ENCODE data around the gene INPP1.
"Not testable (repeated sequence)": the region's sequence is repeated elsewhere in the genome, so short reads cannot be mapped to it uniquely, and the experiment has no call there.

Gene INPP1, protein sequence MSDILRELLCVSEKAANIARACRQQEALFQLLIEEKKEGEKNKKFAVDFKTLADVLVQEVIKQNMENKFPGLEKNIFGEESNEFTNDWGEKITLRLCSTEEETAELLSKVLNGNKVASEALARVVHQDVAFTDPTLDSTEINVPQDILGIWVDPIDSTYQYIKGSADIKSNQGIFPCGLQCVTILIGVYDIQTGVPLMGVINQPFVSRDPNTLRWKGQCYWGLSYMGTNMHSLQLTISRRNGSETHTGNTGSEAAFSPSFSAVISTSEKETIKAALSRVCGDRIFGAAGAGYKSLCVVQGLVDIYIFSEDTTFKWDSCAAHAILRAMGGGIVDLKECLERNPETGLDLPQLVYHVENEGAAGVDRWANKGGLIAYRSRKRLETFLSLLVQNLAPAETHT

DNA sequence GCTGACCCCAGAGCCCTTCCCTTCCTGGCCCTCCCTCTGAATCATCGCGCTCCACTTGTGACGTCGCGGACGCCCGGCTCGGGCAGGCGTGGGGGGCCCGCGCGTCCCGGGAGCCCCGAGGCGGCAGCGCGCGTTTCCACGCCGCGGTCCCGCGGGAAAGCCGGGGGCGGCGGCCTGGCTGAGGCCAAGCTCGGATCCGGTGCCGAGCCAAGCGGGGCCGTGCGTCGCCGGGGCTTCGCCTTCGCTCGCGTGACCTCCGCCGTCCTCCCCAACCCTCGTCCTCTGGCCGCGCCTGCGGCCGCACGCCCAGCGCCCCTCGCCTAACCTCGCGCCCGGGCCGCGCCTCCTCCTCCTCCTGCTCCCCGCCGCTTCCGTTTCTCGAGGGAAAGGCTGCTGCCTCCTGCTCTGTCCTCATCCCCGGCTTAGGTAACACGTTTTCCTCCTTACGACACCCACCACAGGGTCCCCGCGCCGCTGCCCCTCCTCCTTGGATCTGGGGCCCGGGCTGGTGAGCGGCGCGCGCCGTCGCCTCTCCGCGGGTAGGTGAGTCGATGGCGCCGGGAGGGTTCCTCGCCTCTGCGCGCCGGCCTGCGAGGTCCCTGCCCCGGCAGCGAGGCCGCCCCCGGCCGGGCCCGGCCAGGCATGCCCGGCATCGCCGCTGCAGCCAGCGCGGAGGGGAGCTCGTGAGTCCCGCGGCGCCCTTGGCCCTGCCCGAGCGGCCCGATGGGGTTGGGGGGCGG lies at the start of gene INPP1:
TSS of gene INPP1 (plus strand) at position 54 of the 740 bp plus-strand sequence. CDS start 16,514 bp downstream, outside the sequence.
- DNase-seq: peak; percentile 83

DNA sequence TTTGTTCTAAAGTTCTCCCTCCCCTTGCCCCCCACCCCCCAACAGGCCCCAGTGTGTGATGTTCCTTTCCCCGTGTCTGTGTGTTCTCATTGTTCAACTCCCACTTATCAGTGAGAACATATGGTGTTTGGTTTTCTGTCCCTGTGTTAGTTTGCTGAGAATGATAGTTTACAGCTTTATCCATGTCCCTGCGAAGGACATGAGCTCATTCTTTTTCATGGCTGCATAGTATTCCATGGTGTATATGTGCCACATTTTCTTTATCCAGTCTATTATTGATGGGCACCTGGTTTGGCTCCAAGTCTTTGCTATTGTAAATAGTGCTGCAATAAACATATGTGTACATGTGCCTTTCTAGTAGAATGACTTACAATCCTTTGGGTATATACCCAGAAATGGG lies 45.5 kb upstream of the INPP1 start:
- DNase-seq: not testable (repeated sequence)

DNA sequence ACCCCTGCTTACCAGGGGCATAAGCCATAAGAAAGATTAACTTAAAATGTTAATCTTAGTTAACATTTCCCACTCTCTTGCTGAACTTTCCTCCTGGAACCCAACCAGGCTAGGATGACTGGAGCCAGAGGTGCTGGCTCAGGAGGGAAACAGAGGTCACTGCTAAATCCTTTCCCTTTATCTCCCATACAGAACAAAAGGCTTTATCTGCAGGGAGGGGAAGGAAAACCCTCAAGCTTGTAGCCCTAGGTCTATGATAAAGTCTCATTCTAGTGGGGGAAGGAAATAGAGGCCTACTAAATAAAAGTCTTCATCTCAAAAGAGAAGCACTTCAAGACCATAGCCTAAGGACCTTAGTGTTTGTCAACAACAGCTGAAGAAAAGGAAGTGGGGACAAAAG lies 42.4 kb upstream of the INPP1 start:
- no peak for DNase-seq

DNA sequence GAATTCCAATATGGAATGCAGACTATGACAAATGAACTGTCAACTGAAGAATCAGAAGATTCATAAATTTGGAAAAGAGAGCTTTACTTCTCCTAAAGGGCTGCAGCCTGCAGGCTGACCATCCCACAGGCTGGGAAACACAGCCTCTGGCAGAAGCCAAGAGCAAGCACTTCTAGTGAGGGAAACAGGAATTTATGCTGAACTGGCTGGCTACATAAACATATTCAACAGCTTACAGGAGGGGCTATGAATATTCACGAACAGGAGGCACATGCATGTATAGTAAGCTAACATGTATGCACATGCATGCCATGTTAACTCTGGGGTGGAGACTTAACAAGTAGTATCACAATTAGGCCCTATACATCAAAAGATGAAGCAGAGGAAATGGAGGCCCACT lies 41.3 kb upstream of the INPP1 start:
- DNase-seq: no peak

DNA sequence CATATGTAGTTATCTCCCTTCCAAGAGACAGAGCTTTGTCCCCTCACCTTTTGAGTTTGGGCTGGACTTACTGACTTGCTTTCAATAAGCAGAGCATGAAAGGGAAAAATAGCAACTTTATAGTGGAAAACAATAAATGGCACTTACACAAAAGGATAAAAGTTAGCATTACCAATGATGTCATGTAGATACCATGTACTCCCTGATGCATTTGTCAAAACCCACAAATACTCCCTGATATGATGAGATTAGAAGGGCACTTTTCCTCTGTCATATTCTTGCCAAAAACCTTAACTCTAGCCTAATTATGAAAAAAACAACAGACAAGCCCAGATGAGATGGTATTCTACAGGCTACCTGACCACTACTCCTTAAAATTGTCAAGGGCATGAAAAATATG lies 39.7 kb upstream of the INPP1 start:
- peak; percentile 5 for DNase-seq

DNA sequence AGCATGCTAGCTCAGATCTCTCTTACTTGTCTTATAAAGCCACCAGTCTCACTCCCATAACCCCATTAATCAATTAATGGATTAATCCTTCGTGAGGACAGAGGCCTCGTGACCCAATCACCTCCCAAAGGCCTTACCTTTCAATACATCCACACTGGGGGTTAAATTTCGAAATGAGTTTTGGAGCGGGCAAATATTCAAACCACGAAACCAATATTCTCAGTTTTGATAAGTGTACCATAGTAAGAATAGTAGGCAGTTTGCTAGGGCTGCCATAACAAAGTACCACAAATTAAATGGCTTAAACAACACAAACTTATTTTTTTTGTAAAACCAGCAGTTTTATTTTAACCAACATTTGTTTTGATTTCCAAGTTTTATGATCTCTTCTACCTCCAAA lies 39.0 kb upstream of the INPP1 start:
- no peak for DNase-seq

DNA sequence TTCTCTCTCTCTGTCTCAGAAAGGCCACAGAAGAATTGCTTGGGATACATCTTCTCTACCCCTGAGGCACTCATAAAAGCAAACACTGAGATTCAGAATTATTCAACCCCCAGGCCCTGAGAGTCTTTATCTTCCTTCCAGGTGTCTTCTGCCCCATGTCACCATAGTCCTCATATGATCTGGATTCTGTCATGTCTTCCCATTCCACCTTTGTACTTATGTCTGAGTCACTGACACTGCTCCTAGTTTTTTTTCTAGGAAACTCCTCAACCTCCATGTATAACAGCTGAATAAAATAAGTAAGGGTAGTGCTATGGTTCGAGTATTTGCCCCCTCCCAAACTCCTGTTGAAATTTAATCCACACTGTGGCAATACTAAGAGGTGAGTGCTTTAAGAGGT lies 35.4 kb upstream of the INPP1 start:
- no peak for DNase-seq

DNA sequence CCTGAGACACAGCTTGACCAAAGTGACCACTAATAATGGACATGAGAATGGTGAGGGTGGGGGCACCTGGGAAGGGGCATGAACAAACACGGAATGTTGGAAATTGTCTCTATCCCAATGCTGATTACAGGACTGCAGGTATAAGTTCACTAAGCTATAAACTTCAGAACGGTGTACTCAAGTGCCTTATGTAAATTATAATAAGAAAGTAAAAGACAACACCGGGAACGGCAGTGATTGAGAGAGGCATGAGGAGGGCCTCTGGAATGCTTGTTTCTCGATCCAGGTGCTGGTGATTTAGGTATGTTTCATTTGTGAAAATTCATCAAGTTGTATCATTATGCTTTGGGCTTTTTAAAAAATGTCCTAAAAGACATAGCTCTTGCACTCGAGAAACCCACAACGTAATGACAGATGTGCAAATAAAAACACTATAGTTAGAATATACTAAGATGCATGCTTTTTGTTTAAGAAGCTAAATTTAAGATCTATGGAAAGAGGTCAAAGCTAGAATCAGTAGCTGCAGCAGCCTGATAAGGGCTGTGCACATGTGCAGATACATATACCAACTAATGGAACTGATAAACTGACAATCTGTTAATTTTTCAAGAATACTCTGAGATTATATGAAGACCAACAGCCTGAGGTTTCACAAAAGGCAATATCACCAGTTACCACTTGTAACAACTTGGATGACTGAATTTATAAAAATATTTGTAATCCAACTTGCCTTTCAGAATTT lies 31.3 kb upstream of the INPP1 start:
- no peak for DNase-seq

DNA sequence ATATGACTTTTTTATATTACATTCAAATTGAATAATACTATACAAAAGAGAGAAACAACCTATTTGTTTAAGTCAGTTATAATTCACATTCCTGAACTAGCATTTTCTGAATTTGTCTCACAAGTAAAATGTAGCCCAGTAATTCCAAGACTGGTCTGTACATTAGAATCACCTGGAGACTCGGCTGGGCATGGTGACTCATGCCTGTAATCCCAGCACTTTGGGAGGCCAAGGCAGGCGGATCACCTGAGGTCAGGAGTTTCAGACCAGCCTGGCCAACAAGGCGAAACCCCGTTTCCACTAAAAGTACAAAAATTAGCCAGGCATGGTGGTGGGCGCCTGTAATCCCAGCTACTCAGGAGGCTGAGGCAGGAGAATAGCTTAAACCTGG lies 30.8 kb upstream of the INPP1 start:
- DNase-seq: not testable (repeated sequence)

DNA sequence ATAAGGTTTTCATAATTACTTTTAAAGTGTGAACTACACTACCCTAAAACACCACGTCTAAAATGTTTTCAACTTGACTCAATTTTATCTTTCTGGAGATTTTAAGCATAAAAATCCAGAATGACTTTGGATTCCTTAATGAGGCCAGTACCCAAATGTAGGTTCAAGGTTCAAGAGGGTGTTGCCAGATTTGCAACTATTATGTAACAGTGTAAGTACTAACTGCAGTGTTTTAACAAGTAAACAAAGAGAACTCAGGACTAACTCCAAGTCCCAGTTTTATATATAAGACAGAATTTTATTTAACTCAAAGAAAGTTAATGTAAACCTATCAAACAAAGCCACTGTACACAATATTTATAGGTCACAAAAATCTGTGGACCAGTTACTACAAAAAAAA lies 29.5 kb upstream of the INPP1 start:
- no peak for DNase-seq

DNA sequence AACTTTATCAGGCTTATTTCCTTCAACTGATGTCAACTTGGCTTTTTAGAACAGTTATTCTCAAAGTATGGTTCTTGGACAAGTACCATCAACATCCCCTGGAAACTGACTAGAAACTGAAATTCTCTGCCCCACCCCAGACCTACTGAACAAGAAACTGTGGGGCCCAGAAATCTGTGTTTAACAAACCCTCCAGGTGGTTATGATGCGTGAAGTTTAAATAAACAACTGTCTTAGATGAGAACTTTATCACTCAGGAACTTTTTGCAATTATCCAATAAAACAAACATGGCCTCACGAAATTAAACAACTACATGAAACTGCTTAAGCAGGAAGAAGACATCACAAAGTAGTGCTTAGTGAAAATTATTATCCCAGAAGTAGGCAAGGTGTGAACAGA lies 28.1 kb upstream of the INPP1 start:
- no peak for DNase-seq

DNA sequence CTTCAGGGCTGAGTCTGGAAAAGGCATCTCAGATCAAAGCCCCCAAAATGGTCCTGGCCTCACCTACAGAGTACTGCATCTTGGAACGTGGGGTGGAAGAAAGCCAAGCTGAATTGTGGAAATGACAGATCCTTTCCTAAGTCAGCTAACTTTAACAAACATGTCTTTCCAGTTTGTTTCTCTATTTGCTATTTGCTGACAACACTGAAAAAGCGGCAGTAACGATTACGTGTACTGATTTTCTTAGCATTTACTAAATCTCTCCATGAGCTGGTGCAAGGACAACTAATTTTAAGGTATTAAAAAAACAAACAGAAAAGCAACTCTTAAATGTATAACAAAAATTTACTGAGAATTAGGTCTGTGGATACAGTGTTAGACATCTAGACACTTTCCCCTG lies 24.9 kb upstream of the INPP1 start:
- peak; percentile 4 for DNase-seq

DNA sequence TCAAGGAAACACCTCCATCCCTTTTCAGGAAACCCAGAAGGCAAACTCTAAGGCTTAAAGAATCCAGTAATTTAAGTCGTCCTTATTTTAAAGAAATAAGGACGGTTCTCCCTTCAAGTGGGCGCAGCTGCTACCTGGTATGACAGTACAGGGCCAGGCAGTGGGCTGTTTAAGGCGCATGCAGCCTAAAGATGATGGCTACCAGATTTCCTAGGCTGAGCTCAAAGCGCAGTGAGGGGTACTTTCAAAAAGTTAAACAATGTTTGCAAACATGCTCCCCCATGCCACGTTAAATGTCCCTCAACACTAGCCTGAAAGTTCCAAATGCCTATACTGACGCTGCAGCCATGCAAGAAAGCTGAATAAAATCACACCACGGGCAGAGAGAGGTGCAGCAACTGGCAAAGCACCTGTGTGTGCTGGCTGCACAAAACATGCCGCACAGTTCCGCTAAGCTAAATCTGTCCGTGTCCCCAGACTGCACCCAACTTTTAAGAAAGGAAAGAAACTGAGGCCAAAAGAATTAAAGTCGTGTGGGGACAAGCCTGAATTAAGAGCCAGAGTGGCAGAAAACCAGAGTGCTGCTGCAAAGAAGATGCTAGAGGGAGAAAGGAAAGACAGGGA lies 24.3 kb upstream of the INPP1 start:
- peak; percentile 14 for DNase-seq

DNA sequence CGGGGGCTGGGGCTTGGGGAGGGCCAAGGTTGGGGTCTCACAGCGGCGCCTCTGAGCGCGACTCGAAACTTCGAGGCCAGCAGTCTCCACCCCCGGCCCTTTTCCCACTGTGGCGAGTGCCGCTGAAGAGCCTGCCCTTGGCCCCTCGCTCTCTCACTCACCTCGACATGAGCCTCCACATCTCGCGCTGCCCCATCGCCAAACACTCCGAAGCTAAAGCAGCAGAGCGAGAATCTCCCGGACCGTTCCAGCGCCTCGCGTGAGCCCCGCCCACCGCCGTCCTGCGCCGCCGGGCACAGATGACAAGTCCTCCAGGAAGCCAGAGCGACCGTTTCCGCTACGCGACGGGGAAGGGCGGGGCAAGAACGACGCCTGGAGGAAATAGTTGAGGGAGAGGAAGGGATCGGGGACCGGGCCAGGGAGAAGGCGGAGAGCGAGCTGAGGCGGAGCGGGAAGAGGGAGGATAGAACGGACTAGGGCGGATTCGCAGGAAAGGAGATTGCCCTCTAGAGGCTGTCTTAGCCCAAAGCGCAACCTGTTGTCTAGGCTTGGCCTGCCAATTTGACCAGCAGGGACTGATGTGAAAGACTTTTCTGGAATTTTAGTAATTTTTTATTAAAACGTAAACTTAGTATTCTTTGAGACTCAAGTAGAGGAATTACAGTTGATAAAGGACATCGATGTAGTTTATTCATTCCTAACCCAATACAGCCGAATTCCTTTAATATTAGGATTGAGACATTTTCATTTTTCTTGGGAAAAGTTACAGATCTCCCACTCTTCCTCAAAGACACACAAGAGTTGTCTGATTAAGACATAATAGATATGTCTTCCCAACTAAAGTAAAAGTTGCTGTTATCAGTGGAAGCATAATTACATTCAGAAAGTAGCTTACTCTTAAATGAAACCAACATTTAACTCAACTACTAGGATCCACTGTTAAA lies 23.6 kb upstream of the INPP1 start, which contains the start of gene HIBCH:
TSS of gene HIBCH (minus strand) at position 272 of the 944 bp plus-strand sequence. CDS start at position 196, 76 bp downstream.
- peak; percentile 100 for DNase-seq

DNA sequence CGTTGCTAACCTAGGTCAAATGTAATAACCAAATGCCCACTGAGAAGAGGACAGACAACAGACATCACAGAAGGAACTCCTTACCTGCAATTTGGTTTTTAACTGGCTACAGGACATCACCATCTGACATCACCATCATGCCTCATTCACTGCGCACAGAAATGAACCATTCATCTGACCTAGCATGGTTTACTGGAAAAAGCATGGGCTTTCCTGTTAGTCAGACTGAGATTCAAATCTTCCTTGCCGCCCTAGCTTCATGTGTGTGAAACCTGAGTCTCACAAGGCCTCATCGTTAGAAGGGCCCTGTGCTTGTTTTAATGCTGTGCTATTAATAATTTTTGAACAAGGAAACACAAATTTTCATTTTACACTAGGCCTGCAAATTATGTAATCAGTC lies 22.7 kb upstream of the INPP1 start:
- DNase-seq: no peak

DNA sequence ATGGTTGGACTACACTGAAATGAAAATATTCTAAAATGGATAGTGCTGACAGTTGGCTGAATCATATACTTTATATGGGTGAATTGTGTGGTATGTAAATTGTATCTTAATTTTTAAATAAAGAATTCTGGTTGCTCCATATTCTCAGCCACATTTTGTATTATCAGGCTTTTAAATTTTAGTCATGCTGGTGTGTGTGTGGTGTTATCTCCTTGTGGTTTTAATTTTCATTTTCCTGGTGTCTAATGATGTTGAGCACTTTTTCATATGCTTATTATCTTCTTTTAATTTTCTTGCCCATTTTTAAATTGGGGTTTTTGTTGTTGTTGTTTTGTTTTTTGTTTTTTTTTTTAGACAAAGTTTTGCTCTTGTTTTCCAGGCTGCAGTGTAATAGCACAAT lies 20.0 kb upstream of the INPP1 start:
- no peak for DNase-seq

DNA sequence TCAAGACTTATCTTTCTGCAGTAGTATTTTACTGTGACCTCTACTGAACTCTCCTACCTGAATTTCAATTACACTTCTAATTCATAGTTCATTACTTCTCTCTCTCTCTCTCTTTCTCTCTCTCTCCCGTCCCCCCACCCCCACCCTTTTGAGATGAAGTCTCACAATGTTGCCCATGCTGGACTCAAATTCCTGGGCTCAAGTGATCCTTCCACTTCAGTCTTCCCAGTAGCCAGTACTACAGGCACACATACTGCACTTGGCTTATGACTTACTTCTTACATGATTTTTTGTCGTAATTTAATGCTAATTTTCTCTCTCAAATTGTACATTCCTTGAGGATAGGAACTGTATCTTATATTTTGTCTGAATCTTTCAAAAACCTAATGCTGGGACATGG lies 17.8 kb upstream of the INPP1 start:
- DNase-seq: no peak

DNA sequence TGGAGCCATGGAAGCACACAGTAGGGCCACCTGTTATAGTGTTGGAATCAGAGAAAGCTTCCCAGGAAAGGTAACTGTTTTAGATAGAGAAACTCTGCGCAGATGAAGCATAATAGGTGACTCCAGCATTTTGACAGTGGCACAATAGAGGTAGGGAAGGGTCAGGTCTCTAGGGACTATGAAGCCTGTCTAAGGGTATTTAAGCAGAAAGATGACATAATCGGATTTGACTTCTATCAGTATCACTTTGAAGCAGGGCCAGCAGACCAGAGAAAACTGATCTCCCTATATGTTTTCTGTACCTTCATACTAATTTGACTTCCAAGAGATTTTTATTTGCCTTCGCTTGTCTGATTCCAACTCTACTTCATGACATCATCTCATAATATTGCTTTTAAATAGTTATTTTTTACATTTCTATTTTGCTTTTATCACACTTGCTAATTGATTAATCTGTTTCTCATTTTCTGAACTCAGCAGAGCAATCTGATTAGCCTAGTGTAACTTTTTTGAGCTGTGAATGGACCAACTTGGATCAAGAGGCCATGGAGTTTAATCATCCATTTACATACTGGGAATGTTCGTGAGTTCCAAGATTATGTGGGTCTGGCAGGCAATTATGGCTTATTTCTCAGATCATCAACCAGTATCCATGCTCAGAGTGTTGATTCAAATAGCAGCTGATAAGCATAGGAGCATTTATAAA lies 15.4 kb upstream of the INPP1 start:
- no peak for DNase-seq

DNA sequence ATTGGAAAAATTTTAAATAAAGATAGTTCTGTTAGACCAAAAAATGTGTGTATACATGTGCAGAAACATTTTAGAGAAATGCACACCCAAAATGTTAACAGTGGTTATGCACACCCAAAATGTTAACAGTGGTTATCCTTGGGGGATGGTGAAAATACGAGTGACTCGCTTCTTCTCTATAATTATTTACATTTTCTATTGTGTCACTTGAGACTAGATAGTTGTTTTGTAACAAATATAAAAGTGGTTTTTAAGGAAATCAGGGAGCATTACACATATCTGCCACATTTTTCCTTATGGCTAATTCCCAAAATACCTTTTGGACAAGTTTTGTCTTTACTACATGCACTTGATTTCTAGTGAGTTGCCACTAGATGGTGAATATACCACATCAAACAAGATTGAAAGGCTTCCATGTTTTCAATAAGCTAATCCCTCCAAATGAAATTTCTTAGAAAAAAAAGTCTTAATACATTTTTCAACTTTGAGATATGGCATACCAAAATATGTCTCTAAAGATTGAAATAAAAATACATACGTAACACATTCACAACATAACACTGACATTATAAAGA lies 14.7 kb upstream of the INPP1 start:
- DNase-seq: no peak

DNA sequence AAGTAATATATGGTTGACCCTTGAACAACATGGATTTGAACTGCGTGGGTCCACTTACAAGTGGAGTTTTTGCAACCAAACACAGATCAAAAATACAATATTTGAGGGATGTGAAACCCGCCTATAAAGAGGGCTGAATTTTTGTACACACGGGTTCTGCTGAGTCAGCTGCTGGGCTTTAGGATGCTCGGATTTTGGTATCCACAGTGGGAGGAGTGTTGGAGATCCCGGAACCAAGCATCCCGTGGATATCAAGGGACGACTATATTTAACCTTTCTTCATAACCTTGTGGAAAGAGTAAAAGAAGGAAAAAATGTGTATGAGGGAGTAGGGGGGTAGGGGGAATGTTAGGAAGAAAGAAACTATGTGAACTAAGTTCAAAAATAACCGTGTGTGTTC lies 10.0 kb upstream of the INPP1 start:
- DNase-seq: no peak

DNA sequence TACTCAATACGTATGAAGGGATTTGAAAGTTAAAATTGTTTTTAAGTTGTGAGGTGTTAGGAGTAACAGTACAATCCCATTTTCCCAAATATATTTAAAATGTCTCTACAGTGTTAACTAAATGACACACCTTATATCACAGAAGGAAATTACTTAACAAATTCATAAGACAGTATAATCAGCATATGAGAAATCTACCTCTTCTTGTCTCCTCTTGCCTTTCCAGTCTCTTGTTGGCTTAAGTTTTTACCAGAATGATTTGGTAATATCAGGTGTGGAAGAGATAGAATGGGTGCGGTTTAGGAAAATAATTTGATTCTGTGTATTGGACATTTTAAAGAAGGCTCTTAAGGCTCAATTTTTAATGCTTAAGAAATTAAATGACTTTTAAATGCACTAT lies 9.5 kb upstream of the INPP1 start:
- DNase-seq: no peak

Data from EL (cell line).